ENCODE data around the gene GOLGB1. TPM values are rescaled to one million over a fixed set of nuclear protein-coding genes. Genes with fewer than 3 reads are reported as not detected.
A peak's percentile ranks its signal among the peaks of the same experiment; 100 is the strongest.

Gene GOLGB1
- total and polyA plus RNA-seq, 4 donors: 10.1 to 58.8 (median 33.0) TPM

- H3K9ac ChIP-seq (ENCODE audit: low read depth in 1 of 2, low read length in 2 of 2): no peak overlapping the region
- no peaks in the 10 kb centered on the region for H3K9me3 ChIP-seq (ENCODE audit: control insufficient read depth in 4 of 4, low read length in 3 of 4)
- TF ChIP-seq EGR1 (IDR thresholded peaks at IDR 0.05; ENCODE audit: low read depth in 2 of 2): no peak
- no peak for TF ChIP-seq HNF4G (IDR thresholded peaks at IDR 0.05)
- TF ChIP-seq ZBTB33 (IDR thresholded peaks at IDR 0.05): no peak
- TF ChIP-seq RAD21 (IDR thresholded peaks at IDR 0.05): no peak
- no peak for TF ChIP-seq GABPA (IDR thresholded peaks at IDR 0.05 in 1 of 2, conservative IDR thresholded peaks at IDR 0.05 in 1 of 2)
- no peak for TF ChIP-seq ATF3 (IDR thresholded peaks at IDR 0.05)
- TF ChIP-seq CTCF (IDR thresholded peaks at IDR 0.05; ENCODE audit: low read depth, low read length, missing input control): no peak
- no peak for TF ChIP-seq NR2F2 (IDR thresholded peaks at IDR 0.05)
- no peak for TF ChIP-seq JUND (IDR thresholded peaks at IDR 0.05)
- TF ChIP-seq REST (IDR thresholded peaks at IDR 0.05): no peak
- H3K27me3 ChIP-seq (ENCODE audit: control insufficient read depth in 4 of 4, insufficient read depth in 4 of 4, low read length in 3 of 4): no peaks in the 10 kb centered on the region
- DNase-seq (ENCODE audit: low spot score): no peak
- H3K4me3 ChIP-seq (ENCODE audit: low read depth in 1 of 3, low read length in 3 of 3): no peak overlapping the region
- peaks cover under 1 to 14% (median 9%) of the 10 kb centered on the region in 4 donors for H3K36me3 ChIP-seq (ENCODE audit: control insufficient read depth in 4 of 4, insufficient read depth in 3 of 4, low read depth in 1 of 4, low read length in 3 of 4)
- H3K4me1 ChIP-seq (ENCODE audit: control insufficient read depth in 4 of 4, insufficient read depth in 4 of 4, low read length in 3 of 4): peaks cover 0 to 3% (median under 1%) of the 10 kb centered on the region in 4 donors
- 82% methylated on average over 6 of the region's 6 CpGs for WGBS
- H3K27ac ChIP-seq (ENCODE audit: low read depth in 1 of 2, low read length in 2 of 2): peak overlapping the region in 1 of 2 donors; percentile 21
These were observed 90.7 kb downstream of the GOLGB1 start for GRCh38 chr3:121658716-121659435.

- no peaks in the 10 kb centered on the region for H3K36me3 ChIP-seq (ENCODE audit: control insufficient read depth in 4 of 4, insufficient read depth in 3 of 4, low read depth in 1 of 4, low read length in 3 of 4)
- no peaks in the 10 kb centered on the region for H3K27me3 ChIP-seq (ENCODE audit: control insufficient read depth in 4 of 4, insufficient read depth in 4 of 4, low read length in 3 of 4)
- no peak overlapping the region for H3K4me3 ChIP-seq (ENCODE audit: low read depth in 1 of 3, low read length in 3 of 3)
- DNase-seq (ENCODE audit: low spot score): no peak
- TF ChIP-seq FOXA1 (IDR thresholded peaks at IDR 0.05) (no peak), FOXA2 (IDR thresholded peaks at IDR 0.05) (no peak), RAD21 (IDR thresholded peaks at IDR 0.05) (no peak), ZBTB33 (IDR thresholded peaks at IDR 0.05) (no peak), ATF3 (IDR thresholded peaks at IDR 0.05) (no peak), TAF1 (conservative IDR thresholded peaks at IDR 0.05) (no peak), MAX (IDR thresholded peaks at IDR 0.05) (no peak), YY1 (IDR thresholded peaks at IDR 0.05) (no peak), RXRA (IDR thresholded peaks at IDR 0.05) (no peak), GABPA (IDR thresholded peaks at IDR 0.05 in 1 of 2, conservative IDR thresholded peaks at IDR 0.05 in 1 of 2) (no peak), SP1 (IDR thresholded peaks at IDR 0.05) (no peak), HNF4A (conservative IDR thresholded peaks at IDR 0.05) (no peak), JUND (IDR thresholded peaks at IDR 0.05) (no peak), NR2F2 (IDR thresholded peaks at IDR 0.05) (no peak)
- peaks cover 0 to 3% (median under 1%) of the 10 kb centered on the region in 4 donors for H3K4me1 ChIP-seq (ENCODE audit: control insufficient read depth in 4 of 4, insufficient read depth in 4 of 4, low read length in 3 of 4)
- 82% methylated on average over 6 of the region's 6 CpGs for WGBS
- no peaks in the 10 kb centered on the region for H3K9me3 ChIP-seq (ENCODE audit: control insufficient read depth in 4 of 4, low read length in 3 of 4)
- H3K27ac ChIP-seq (ENCODE audit: low read depth in 1 of 2, low read length in 2 of 2): no peak overlapping the region
- no peak overlapping the region for H3K9ac ChIP-seq (ENCODE audit: low read depth in 1 of 2, low read length in 2 of 2)
These were observed 94.8 kb downstream of the GOLGB1 start for GRCh38 chr3:121654493-121655385.
